Subcutaneous adipose tissue (tissue), 4 donors: Measurements from ENCODE around the gene ATG16L2. TPM values are rescaled to one million over a fixed set of nuclear protein-coding genes. Genes with fewer than 3 reads are reported as not detected.

ENCODE experiments used
- CTCF ChIP-seq: fragments of 450-650 bp; IDR thresholded peaks from one replicate; pipeline ENCODE4 v1.5.1; 2016; ENCODE audit warnings: low read depth, mild to moderate bottlenecking, control low read depth, antibody characterized with exemption, moderate library complexity
- total RNA-seq, 4 donors: library from RNA; depleted of rRNA; stranded (reverse); fragments of >200 nt; gene quantifications; one replicate each; pipeline ENCODE4 v1.1.0, GENCODE V29; 2016

Gene ATG16L2
- total RNA-seq, 4 donors from 2014 or later = 12.6 to 50.8 (median 34.0) TPM

- no peak for TF ChIP-seq CTCF
These were observed 48.9 kb downstream of the ATG16L2 start for GRCh38 chr11:72863091-72863490.

GRCh38 chr11:72863916-72864315, 49.7 kb downstream of the ATG16L2 start:
- no peak for TF ChIP-seq CTCF

- TF ChIP-seq CTCF = no peak
These were observed 50.8 kb downstream of the ATG16L2 start for GRCh38 chr11:72864702-72865655.

GRCh38 chr11:72867970-72868369, 53.8 kb downstream of the ATG16L2 start:
- no peak for TF ChIP-seq CTCF

- TF ChIP-seq CTCF = no peak
These were observed 55.6 kb downstream of the ATG16L2 start for GRCh38 chr11:72869831-72870230.

- no peak for TF ChIP-seq CTCF
These were observed 56.9 kb downstream of the ATG16L2 start for GRCh38 chr11:72871119-72871518.

- no peak for TF ChIP-seq CTCF
These were observed 57.8 kb downstream of the ATG16L2 start for GRCh38 chr11:72872012-72872411.
